Neural progenitor cell (in vitro differentiated cells): Measurements from ENCODE around the gene JAK1. TPM values are rescaled to one million over a fixed set of nuclear protein-coding genes. Genes with fewer than 3 reads are reported as not detected.

ENCODE experiments used
- DNase-seq: peaks from one replicate; pipeline ENCODE4 v3.0.0-alpha.2; 2016; ENCODE audit warnings: low spot score
- H2AFZ ChIP-seq: fragments of 200-600 bp; sonication (generic); replicated peaks from 2 replicates; pipeline ENCODE4 v1.6.1; 2016; ENCODE audit warnings: antibody characterized with exemption
- H3F3A ChIP-seq: fragments of 200-600 bp; sonication (generic); 2 replicates; pipeline ENCODE4 v1.6.1; 2016; ENCODE audit warnings: antibody characterized with exemption, low read depth
- H3K27ac ChIP-seq: fragments of 200-600 bp; sonication (generic); 2 replicates; pipeline ENCODE4 v1.5.1; 2016; ENCODE audit warnings: mild to moderate bottlenecking
- H3K27me3 ChIP-seq: fragments of 200-600 bp; sonication (generic); 2 replicates; pipeline ENCODE4 v1.6.1; 2016; ENCODE audit warnings: mild to moderate bottlenecking, moderate library complexity
- H3K36me3 ChIP-seq: fragments of 200-600 bp; sonication (generic); 2 replicates; pipeline ENCODE4 v1.5.1; 2016
- H3K4me1 ChIP-seq: fragments of 200-600 bp; sonication (generic); 2 replicates; pipeline ENCODE4 v1.6.1; 2016; ENCODE audit warnings: mixed run types
- H3K4me2 ChIP-seq: fragments of 200-600 bp; sonication (generic); 2 replicates; pipeline ENCODE4 v1.6.1; 2016
- H3K4me3 ChIP-seq: fragments of 200-600 bp; sonication (generic); 2 replicates; pipeline ENCODE4 v1.5.1; 2016
- H3K79me2 ChIP-seq: fragments of 200-600 bp; sonication (generic); 2 replicates; pipeline ENCODE4 v1.6.1; 2016; ENCODE audit warnings: low read depth
- H3K9ac ChIP-seq: fragments of 200-600 bp; sonication (generic); 2 replicates; pipeline ENCODE4 v1.6.1; 2016
- H3K9me3 ChIP-seq: fragments of 200-600 bp; sonication (generic); 2 replicates; pipeline ENCODE4 v1.5.1; 2016; ENCODE audit warnings: low read depth
- H4K20me1 ChIP-seq: fragments of 200-600 bp; sonication (generic); 2 replicates; pipeline ENCODE4 v1.6.1; 2016; ENCODE audit warnings: low read depth
- H3K27ac Mint-ChIP-seq: 3 replicates; pipeline ENCODE4 v1.8.0; 2021; ENCODE audit warnings: mixed read lengths
- H3K27me3 Mint-ChIP-seq: 2 replicates; pipeline ENCODE4 v1.8.0; 2022; ENCODE audit warnings: low read depth, mild to moderate bottlenecking, inconsistent platforms, moderate library complexity, mixed read lengths; ENCODE audit not compliant: insufficient read depth
- H3K36me3 Mint-ChIP-seq: 3 replicates; pipeline ENCODE4 v1.8.0; 2021; ENCODE audit warnings: mixed read lengths
- H3K4me1 Mint-ChIP-seq: 3 replicates; pipeline ENCODE4 v1.8.0; 2021; ENCODE audit warnings: mixed read lengths
- H3K4me3 Mint-ChIP-seq: 3 replicates; pipeline ENCODE4 v1.8.0; 2021; ENCODE audit warnings: mild to moderate bottlenecking, moderate library complexity, mixed read lengths
- H3K9me3 Mint-ChIP-seq: 3 replicates; pipeline ENCODE4 v1.8.0; 2020; ENCODE audit warnings: mixed read lengths
- CTCF ChIP-seq: fragments of 200-600 bp; sonication (generic); IDR thresholded peaks from 2 replicates; pipeline ENCODE4 v1.5.1; 2017; ENCODE audit warnings: antibody characterized with exemption, mild to moderate bottlenecking
- EZH2 ChIP-seq: fragments of 200-600 bp; sonication (generic); IDR thresholded peaks from 2 replicates; pipeline ENCODE4 v1.6.1; 2017; ENCODE audit warnings: antibody characterized with exemption, mild to moderate bottlenecking, moderate library complexity
- EZH2phosphoT487 ChIP-seq: fragments of 200-600 bp; sonication (generic); IDR thresholded peaks from 2 replicates; pipeline ENCODE4 v1.6.1; 2017; ENCODE audit warnings: antibody characterized with exemption
- total RNA-seq: library from RNA; depleted of rRNA; stranded (reverse); fragments of >200 nt; gene quantifications from 2 replicates; pipeline ENCODE4 v1.2.3, GENCODE V29; 2015; ENCODE audit warnings: low replicate concordance

The JAK1 gene
- total RNA-seq, 1 donor from 2014 or later: 6.5 TPM

GRCh38 chr1:64913361-64914015 is 52.9 kb downstream of the JAK1 start:
- DNase-seq: no peak
- Histone ChIP-seq H2AFZ (no peak overlapping the region), H3K9me3 (no peaks in the 10 kb centered on the region), H4K20me1 (no peaks in the 10 kb centered on the region), H3K4me2 (no peak overlapping the region), H3F3A (no peaks in the 10 kb centered on the region), H3K4me3 (no peak overlapping the region), H3K27me3 (no peaks in the 10 kb centered on the region), H3K4me1 (no peaks in the 10 kb centered on the region), H3K79me2 (no peaks in the 10 kb centered on the region), H3K9ac (no peak overlapping the region), H3K36me3 (no peaks in the 10 kb centered on the region), H3K27ac (no peak overlapping the region)
- Mint-ChIP-seq H3K36me3 (no peaks in the 10 kb centered on the region), H3K27me3 (peaks cover 4% of the 10 kb centered on the region), H3K4me1 (peaks cover 9% of the 10 kb centered on the region), H3K4me3 (no peak overlapping the region), H3K9me3 (no peaks in the 10 kb centered on the region), H3K27ac (no peak overlapping the region)
- TF ChIP-seq EZH2phosphoT487 (no peak), EZH2 (no peak), CTCF (no peak)

- Mint-ChIP-seq H3K27ac (no peak overlapping the region), H3K36me3 (no peaks in the 10 kb centered on the region), H3K9me3 (no peaks in the 10 kb centered on the region), H3K4me1 (peaks cover 2% of the 10 kb centered on the region), H3K27me3 (peaks cover 4% of the 10 kb centered on the region), H3K4me3 (no peak overlapping the region)
- H4K20me1 ChIP-seq: no peaks in the 10 kb centered on the region
- no peak for DNase-seq
- no peak overlapping the region for H3K4me3 ChIP-seq
- no peak overlapping the region for H2AFZ ChIP-seq
- no peaks in the 10 kb centered on the region for H3K4me1 ChIP-seq
- H3K27me3 ChIP-seq: no peaks in the 10 kb centered on the region
- TF ChIP-seq EZH2: no peak
- TF ChIP-seq CTCF: no peak
- TF ChIP-seq EZH2phosphoT487: no peak
- H3K9ac ChIP-seq: no peak overlapping the region
- H3F3A ChIP-seq: no peaks in the 10 kb centered on the region
- no peaks in the 10 kb centered on the region for H3K9me3 ChIP-seq
- no peak overlapping the region for H3K27ac ChIP-seq
- no peaks in the 10 kb centered on the region for H3K79me2 ChIP-seq
- H3K36me3 ChIP-seq: no peaks in the 10 kb centered on the region
- no peak overlapping the region for H3K4me2 ChIP-seq
These were observed 54.2 kb downstream of the JAK1 start for GRCh38 chr1:64912191-64912590.

- no peak for TF ChIP-seq EZH2
- TF ChIP-seq EZH2phosphoT487: no peak
- no peak for TF ChIP-seq CTCF
- no peaks in the 10 kb centered on the region for H3K4me1 ChIP-seq
- H3F3A ChIP-seq: no peaks in the 10 kb centered on the region
- no peaks in the 10 kb centered on the region for H3K36me3 Mint-ChIP-seq
- H3K4me2 ChIP-seq: no peak overlapping the region
- no peak overlapping the region for H3K27ac Mint-ChIP-seq
- no peaks in the 10 kb centered on the region for H4K20me1 ChIP-seq
- H3K9me3 ChIP-seq: no peaks in the 10 kb centered on the region
- no peak overlapping the region for H3K27ac ChIP-seq
- no peaks in the 10 kb centered on the region for H3K9me3 Mint-ChIP-seq
- no peaks in the 10 kb centered on the region for H3K27me3 ChIP-seq
- H3K4me1 Mint-ChIP-seq: no peaks in the 10 kb centered on the region
- H3K79me2 ChIP-seq: no peaks in the 10 kb centered on the region
- H2AFZ ChIP-seq: no peak overlapping the region
- no peak overlapping the region for H3K4me3 Mint-ChIP-seq
- no peak for DNase-seq
- no peak overlapping the region for H3K9ac ChIP-seq
- H3K4me3 ChIP-seq: no peak overlapping the region
- H3K27me3 Mint-ChIP-seq: peaks cover 2% of the 10 kb centered on the region
- H3K36me3 ChIP-seq: no peaks in the 10 kb centered on the region
These were observed 55.0 kb downstream of the JAK1 start for GRCh38 chr1:64911326-64911725.
